ENCODE results near the gene SPDYE1.

- TF ChIP-seq CTCF (conservative IDR thresholded peaks at IDR 0.05; ENCODE audit: low read length) (no peak), EZH2phosphoT487 (IDR thresholded peaks at IDR 0.05; ENCODE audit: borderline replicate concordance) (no peak)
Observed at GRCh38 chr7:44056681-44057080, 59.0 kb downstream of the SPDYE1 start.
